GM21360 (cell line): ENCODE results near the gene CYTH1.
"Not testable (repeated sequence)": the region's sequence is repeated elsewhere in the genome, so short reads cannot be mapped to it uniquely, and the experiment has no call there.

ENCODE experiments used
- ATAC-seq: cut with Tn5 transposase; IDR thresholded peaks from one replicate; pipeline ENCODE4 v1.9.1; 2021; ENCODE audit warnings: mild to moderate bottlenecking, moderate library complexity; ENCODE audit not compliant: unreplicated experiment

Gene CYTH1

DNA sequence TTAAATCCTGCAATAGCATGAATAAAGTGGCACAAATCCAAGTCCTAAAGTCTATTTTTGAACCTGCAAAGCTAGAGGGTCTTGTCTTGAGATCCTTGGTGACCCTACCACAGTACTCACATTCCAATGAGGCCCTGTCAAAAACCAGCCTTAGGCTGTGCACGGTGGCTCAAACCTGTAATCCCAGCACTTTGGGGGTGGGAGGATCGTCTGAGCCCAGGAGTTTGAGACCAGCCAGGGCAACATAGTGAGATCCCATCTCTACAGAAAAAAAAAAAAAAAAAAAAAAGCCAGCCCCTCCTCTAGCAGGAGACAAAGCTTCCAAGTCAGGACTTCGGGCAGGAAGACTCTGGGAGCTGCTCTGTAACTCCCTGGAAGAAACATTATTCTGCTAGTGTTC is 16.3 kb downstream of the CYTH1 start:
- ATAC-seq, result no peak

- ATAC-seq, result no peak
Measured at GRCh38 chr17:78764871-78765270, 17.2 kb downstream of the CYTH1 start.

DNA sequence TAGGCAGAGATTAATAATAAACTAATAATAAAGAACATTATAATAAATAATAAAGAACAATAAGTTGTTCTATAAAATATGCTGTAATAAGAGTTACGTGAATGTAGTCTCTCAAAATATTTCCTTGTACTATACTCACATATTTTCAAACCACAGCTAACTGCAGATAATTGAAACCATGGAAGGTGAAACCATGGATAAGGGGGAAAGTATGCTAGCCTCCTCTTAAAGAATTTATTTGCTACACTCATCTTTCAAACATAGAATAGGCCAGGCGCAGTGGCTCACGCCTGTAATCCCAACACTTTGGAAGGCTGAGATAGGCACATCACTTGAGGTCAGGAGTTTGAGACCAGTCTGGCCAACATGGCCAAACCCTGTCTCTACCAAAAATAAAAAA is 18.5 kb downstream of the CYTH1 start:
- no peak for ATAC-seq

GRCh38 chr17:78761789-78762406 is 20.2 kb downstream of the CYTH1 start:
- no peak for ATAC-seq

GRCh38 chr17:78759969-78760352 is 22.1 kb downstream of the CYTH1 start:
- no peak for ATAC-seq

GRCh38 chr17:78759203-78759968 is 22.7 kb downstream of the CYTH1 start:
- ATAC-seq, result peak; percentile 63

DNA sequence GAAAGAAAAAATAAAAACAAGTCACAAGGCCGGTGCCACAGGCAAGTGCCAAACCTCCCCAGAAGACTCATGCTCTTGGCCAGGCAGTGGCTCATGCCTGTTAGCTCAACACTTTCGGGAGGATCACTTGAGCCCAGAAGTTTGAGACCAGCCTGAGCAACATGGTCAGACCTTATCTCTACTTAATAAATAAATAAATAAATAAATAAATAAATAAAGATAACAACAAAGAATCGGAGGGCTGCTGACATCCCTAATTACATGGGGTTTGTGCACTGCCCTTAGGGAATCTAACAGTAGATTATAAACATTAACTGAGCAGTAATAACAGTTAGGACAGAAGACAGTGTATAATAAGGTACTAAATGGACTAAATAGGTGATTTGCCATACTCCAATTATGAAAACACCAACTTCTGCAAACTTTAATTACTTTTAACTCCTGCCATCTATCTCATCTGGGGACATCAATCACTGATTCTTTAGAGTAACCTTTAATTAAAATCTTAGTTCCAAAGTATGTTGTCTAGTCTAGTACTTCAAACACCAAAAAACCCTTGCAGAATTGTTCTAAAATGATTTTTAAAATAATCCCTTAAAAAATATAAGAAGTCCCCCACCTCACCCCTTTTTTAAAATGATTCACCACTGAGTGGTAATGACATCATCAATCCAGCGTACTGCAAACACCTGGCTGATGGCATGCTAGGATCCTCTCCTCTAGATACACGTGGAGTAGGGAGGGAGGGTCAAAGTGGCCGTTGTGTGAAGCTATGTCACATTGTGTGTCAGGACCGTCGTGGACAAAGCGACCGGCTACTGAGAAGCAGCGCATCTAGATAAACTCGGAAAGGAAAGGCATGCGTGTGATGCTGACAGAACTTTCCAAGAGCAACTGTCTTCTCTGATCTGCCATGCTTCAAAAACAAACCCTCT is 28.5 kb downstream of the CYTH1 start:
- no peak for ATAC-seq

DNA sequence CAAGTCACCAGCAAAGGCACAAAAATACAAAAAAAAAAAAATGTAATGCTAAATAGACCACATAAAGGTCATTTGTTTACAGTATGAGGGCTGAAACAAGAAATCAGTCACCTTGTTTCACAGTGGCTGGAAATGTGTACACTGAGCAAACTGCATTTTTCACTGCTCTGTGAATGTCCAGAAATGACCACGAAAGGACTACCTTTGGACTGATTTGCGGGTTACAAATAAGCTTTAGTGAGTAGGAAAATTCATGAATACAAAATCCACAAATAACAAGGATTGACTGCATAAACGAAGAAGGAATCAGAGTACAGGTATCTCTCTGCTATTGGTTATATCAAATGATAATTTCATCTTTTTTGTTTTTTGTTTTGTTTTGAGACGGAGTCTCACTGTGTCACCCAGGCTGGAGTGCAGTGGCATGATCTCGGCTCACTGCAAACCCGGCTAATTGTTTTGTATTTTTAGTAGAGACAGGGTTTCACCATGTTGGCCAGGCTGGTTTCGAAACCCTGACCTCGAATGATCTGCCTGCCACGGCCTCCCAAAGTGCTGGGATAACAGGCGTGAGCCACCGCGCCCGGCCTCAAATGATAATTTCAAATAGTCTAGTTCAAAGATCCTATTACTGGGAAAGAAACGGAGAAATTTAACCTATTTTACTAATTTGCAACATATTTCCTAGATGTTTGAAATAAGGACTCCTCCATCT is 30.5 kb downstream of the CYTH1 start:
- ATAC-seq, result no peak

DNA sequence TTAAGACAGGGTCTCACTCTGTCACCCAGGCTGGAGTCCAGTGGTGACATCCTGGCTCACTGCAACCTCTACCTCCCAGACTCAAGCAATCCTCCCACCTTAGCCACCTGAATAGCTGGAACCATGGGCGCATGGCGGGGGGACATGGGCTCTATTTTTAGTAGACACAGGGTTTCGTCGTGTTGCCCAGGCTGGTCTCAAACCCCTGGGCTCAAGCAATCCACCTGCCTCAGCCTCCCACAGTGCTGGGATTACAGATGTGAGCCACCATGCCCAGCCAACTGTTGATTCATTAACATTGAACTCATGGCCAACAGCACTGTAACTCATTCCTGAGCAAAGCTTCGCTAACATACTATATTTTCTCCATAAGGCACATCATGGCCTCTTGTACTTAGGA is 31.1 kb downstream of the CYTH1 start:
- ATAC-seq, result not testable (repeated sequence)

GRCh38 chr17:78748730-78749317 is 33.2 kb downstream of the CYTH1 start:
- peak; percentile 43 for ATAC-seq

DNA sequence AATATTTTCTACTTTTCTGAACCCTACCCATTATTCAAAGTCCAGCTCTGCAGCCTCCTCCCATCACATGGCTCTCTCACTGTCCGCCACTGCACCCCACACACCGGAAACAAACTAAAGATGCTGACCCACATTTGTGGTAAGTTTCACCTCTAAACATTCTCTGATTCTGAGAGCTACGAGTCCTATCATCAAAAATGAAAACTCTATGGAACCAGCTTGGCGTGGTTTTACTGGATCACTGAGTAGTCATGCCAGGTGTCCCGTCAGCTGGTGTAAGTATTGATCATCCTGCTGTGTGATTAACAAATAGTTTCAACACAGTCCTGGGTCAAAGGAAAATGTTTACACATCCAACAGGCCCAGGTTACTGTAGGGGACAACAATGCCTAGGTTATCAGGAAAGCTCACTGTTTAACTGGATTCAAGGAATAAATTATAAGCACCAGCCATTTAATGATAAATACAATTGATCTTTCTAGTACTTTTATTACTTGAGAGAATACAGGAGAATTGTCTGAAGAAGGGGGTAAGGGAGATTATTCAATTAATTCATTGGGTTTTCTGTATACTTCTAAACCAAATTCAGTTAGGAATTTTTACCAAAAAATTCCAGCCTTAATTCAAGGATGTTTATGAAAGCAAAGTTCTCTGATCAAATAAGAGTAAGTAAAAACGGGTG is 33.9 kb downstream of the CYTH1 start:
- peak; percentile 38 for ATAC-seq

GRCh38 chr17:78747488-78747887 is 34.6 kb downstream of the CYTH1 start:
- ATAC-seq, result no peak

DNA sequence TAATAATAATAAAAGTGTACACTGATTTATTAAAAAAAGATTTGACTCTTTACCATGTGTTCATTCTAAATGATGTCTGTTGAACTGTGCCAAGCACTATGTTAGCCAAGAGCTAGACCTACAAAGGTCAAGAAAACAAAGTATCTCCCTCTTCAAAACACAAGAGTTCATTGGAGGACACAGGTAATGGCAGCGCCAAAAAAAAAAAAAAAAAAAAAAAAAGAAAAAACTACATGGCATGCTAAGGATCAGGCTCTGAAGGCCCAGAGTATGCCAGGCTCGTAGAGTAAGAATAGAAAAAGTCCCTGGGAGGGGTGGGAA is 35.2 kb downstream of the CYTH1 start:
- no peak for ATAC-seq

DNA sequence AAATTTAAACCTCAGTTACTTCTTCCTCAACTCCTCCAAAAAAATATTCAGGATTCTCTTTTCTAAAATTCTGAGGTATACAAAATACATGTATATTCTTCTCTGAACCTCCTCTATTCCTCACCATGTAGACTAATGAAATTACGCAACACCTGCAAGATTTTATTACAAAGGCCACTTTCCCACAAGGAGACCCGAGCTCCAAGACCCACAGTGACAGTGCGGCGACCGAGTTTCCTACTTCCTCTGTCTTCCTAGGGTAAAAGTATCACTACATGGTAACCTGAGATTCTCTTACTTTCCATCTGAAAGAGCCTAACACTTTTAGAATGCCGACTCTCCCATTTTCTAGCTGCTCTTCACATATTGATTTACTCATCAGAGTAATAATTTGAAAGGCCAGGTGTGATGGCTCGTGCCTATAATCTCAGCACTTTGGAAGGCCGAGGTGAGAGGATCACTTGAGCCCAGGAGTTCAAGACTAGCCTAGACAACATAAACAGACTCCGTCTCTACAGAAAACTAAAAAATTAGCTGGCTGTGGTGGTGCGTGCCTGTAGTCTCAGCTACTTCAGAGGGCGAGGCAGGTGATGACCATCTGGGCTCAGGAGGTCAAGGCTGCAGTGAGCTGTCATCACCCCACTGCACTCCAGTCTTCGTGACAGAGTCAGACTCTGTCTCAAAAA is 35.7 kb downstream of the CYTH1 start:
- no peak for ATAC-seq

DNA sequence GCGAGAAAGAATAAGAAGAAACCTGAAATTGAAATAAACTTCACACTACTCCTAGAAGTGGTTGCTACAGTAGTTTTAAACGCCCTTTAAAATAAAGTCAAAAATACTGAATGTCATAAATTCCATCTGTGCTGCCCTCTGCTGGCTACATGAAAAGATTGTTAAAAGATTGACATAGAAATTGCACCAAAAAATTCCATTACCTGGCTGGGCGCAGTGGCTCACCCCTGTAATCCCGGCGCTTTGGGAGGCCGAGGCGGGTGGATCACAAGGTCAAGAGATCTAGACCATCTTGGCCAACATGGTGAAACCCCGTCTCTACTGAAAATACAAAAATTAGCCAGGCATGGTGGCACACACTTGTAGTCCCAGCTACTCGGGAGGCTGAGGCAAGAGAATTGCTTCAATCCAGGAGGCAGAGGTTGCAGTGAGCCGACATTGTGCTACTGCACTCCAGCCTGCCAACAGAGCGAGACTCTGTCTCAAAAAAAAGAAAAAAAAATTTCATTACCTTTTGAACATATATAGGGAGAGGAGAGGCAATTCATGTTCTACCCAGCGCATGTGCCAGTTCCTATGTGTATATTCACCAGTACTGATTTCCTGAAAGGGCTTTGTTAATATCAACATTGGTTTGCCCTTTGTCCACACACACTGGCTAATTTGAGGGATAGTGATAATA is 36.5 kb downstream of the CYTH1 start:
- ATAC-seq, result no peak

- no peak for ATAC-seq
Measured at GRCh38 chr17:78742901-78743300, 39.2 kb downstream of the CYTH1 start.

DNA sequence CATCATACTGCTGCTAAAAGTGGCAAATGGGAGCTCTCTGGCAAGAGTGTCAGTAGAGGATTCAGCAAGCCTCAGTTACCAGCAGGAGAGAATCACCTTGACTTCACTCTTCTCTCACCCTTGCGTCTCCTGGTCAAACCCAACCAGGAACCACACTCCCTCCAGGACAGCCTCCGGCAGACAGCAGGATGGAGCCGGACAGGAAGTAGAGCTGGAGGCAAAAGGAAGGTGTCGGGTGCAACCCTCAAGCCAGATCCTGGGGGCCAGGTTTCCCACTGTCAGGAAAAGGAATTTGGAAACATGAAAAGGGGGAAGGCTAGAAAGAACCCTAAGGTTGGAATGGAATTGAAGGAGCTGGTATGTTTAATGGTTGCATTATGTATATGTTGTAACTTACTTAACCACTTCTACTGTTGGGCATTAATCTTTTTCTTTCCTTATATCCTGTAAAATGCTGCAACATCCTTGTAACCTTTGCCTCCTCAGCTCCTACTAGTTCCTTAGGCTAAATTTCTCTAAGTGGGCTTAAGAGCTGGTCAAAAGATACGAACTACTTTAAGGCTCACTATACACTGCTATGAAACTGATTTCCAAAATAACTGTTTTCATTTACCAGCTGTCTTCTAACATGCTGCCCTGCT is 40.3 kb downstream of the CYTH1 start:
- no peak for ATAC-seq

- ATAC-seq, result no peak
Measured at GRCh38 chr17:78739331-78739931, 42.6 kb downstream of the CYTH1 start.
